B cell (primary cell): ENCODE results near the gene BUB1B.

ENCODE experiments used
- CTCF ChIP-seq: fragments of 200-600 bp; IDR thresholded peaks from one replicate; pipeline ENCODE4 v1.8.0; 2022; ENCODE audit warnings: antibody characterized with exemption, mild to moderate bottlenecking
- EZH2 ChIP-seq: IDR thresholded peaks from 2 replicates; pipeline ENCODE4 v1.6.1; 2012; ENCODE audit warnings: borderline replicate concordance, low read depth, mild to moderate bottlenecking, moderate library complexity, low read length; ENCODE audit not compliant: insufficient read depth, poor library complexity, severe bottlenecking

GRCh38 chr15:40253167-40253790 is 92.4 kb downstream of the BUB1B start:
- TF ChIP-seq CTCF (no peak), EZH2 (no peak)
